Thymus (tissue), 11 donors: ENCODE results near the gene LAMTOR2. TPM values are rescaled to one million over a fixed set of nuclear protein-coding genes. Genes with fewer than 3 reads are reported as not detected.

Experiments used
- DNase-seq, 9 donors: peaks; one replicate each; pipeline ENCODE4 v3.0.0-alpha.2; 2013; ENCODE audit warnings: low spot score in 9 of 9, low read depth in 6 of 9, missing footprints in 1 of 9
- H3K27ac ChIP-seq, 2 donors: one replicate each; pipeline ENCODE4 v1.5.1; 2013; ENCODE audit warnings: control low read depth in 1 of 2, low read depth in 1 of 2, low read length in 1 of 2, mild to moderate bottlenecking in 1 of 2, moderate library complexity in 1 of 2
- H3K27me3 ChIP-seq, 2 donors: one replicate each; pipeline ENCODE4 v1.5.1; 2013; ENCODE audit warnings: low read length in 1 of 2; ENCODE audit not compliant: control insufficient read depth in 2 of 2, insufficient read depth in 1 of 2
- H3K36me3 ChIP-seq, 2 donors: one replicate each; pipeline ENCODE4 v1.5.1; 2013; ENCODE audit warnings: low read length in 1 of 2, mild to moderate bottlenecking in 1 of 2, moderate library complexity in 1 of 2; ENCODE audit not compliant: control insufficient read depth in 2 of 2, insufficient read depth in 2 of 2
- H3K4me1 ChIP-seq, 2 donors: one replicate each; pipeline ENCODE4 v1.5.1; 2013; ENCODE audit warnings: low read length in 2 of 2; ENCODE audit not compliant: control insufficient read depth in 2 of 2, insufficient read depth in 2 of 2
- H3K4me3 ChIP-seq, 2 donors: one replicate each; pipeline ENCODE4 v1.5.1; 2013; ENCODE audit warnings: low read length in 2 of 2, control low read depth in 1 of 2, mild to moderate bottlenecking in 1 of 2
- H3K9me3 ChIP-seq, 2 donors: one replicate each; pipeline ENCODE4 v1.5.1; 2013; ENCODE audit warnings: low read length in 1 of 2, mild to moderate bottlenecking in 1 of 2; ENCODE audit not compliant: control insufficient read depth in 2 of 2, insufficient read depth in 1 of 2
- WGBS: extraction: QIAGEN DNeasy Blood & Tissue Kit; methylation state at CpG from one replicate; pipeline ENCODE4 v1.1.7; 2013; 5-methylcytosine and 5-hydroxymethylcytosine counted together
- polyA plus RNA-seq: library from polyadenylated mRNA; stranded (reverse); fragments of 200-250 nt; gene quantifications from one replicate; pipeline ENCODE4 v1.2.3, GENCODE V29; 2013
- total RNA-seq: library from RNA; stranded (reverse); fragments of 120-200 nt; gene quantifications from one replicate; pipeline ENCODE4 v1.2.4, GENCODE V29; 2013
- donor health status: healthy.

Gene LAMTOR2
- total and polyA plus RNA-seq, 2 donors: 75.9 to 82.2 TPM

- 95% methylated on average over 1 of the region's 1 CpG for WGBS
Measured at GRCh38 chr1:156056326-156056849, 1.8 kb downstream of the LAMTOR2 start.

GRCh38 chr1:156060937-156061636 is 6.5 kb downstream of the LAMTOR2 start, which contains the start of gene RAB25:
TSS of gene RAB25 (plus strand) at chr1:156061160. CDS start at chr1:156061401, 241 bp downstream.
- Histone ChIP-seq H3K27me3 (no peaks in the 10 kb centered on the region), H3K36me3 (peaks cover 7 to 13% of the 10 kb centered on the region in 2 donors), H3K9me3 (no peaks in the 10 kb centered on the region), H3K4me1 (peaks cover 0 to 23% of the 10 kb centered on the region in 2 donors), H3K4me3 (no peak within 1 kb of the TSS), H3K27ac (peak within 1 kb of the TSS in 1 of 2 donors; percentile 8)
- peak in 1 of 9 donors; percentile 28 for DNase-seq
- WGBS: 79% methylated on average over 11 of the region's 11 CpGs

More at GRCh38 chr1:156056326-156056849, 1.8 kb downstream of the LAMTOR2 start:
- Histone ChIP-seq H3K4me3 (no peak overlapping the region), H3K27me3 (no peaks in the 10 kb centered on the region), H3K9me3 (no peaks in the 10 kb centered on the region), H3K36me3 (peaks cover 7 to 13% of the 10 kb centered on the region in 2 donors), H3K4me1 (peaks cover 10 to 29% of the 10 kb centered on the region in 2 donors), H3K27ac (no peak overlapping the region)
- no peak for DNase-seq

GRCh38 chr1:156062189-156062588 is 7.6 kb downstream of the LAMTOR2 start:
- Histone ChIP-seq H3K9me3 (no peaks in the 10 kb centered on the region), H3K27ac (no peak overlapping the region), H3K27me3 (no peaks in the 10 kb centered on the region), H3K4me1 (peaks cover 0 to 25% of the 10 kb centered on the region in 2 donors), H3K36me3 (peaks cover 4 to 13% of the 10 kb centered on the region in 2 donors), H3K4me3 (no peak overlapping the region)
- 98% methylated on average over 3 of the region's 3 CpGs for WGBS
- DNase-seq: no peak

GRCh38 chr1:156063997-156064285 is 9.4 kb downstream of the LAMTOR2 start:
- Histone ChIP-seq H3K4me1 (peaks cover 0 to 25% of the 10 kb centered on the region in 2 donors), H3K9me3 (no peaks in the 10 kb centered on the region), H3K27ac (no peak overlapping the region), H3K36me3 (no peaks in the 10 kb centered on the region), H3K4me3 (no peak overlapping the region), H3K27me3 (no peaks in the 10 kb centered on the region)
- no peak for DNase-seq
- WGBS: 93% methylated on average over 2 of the region's 2 CpGs

- Histone ChIP-seq H3K36me3 (no peaks in the 10 kb centered on the region), H3K9me3 (no peaks in the 10 kb centered on the region), H3K27ac (no peak overlapping the region), H3K4me3 (no peak overlapping the region), H3K27me3 (no peaks in the 10 kb centered on the region), H3K4me1 (peaks cover 0 to 25% of the 10 kb centered on the region in 2 donors)
- WGBS: 97% methylated on average over 2 of the region's 2 CpGs
- no peak for DNase-seq
Measured at GRCh38 chr1:156064615-156065014, 10.0 kb downstream of the LAMTOR2 start.

GRCh38 chr1:156065212-156065611 is 10.6 kb downstream of the LAMTOR2 start:
- H3K4me1 ChIP-seq: peaks cover 0 to 25% of the 10 kb centered on the region in 2 donors
- WGBS: 97% methylated on average over 3 of the region's 3 CpGs
- H3K27me3 ChIP-seq: no peaks in the 10 kb centered on the region
- no peak for DNase-seq
- H3K36me3 ChIP-seq: no peaks in the 10 kb centered on the region
- H3K4me3 ChIP-seq: no peak overlapping the region
- no peak overlapping the region for H3K27ac ChIP-seq
- H3K9me3 ChIP-seq: no peaks in the 10 kb centered on the region

- WGBS: 81% methylated on average over 16 of the region's 16 CpGs
- Histone ChIP-seq H3K4me3 (no peak overlapping the region), H3K27me3 (no peaks in the 10 kb centered on the region), H3K4me1 (peaks cover 0 to 25% of the 10 kb centered on the region in 2 donors), H3K36me3 (no peaks in the 10 kb centered on the region), H3K9me3 (no peaks in the 10 kb centered on the region), H3K27ac (no peak overlapping the region)
- no peak for DNase-seq
Measured at GRCh38 chr1:156065871-156066270, 11.3 kb downstream of the LAMTOR2 start.

- WGBS: 94% methylated on average over 2 of the region's 2 CpGs
- H3K9me3 ChIP-seq: no peaks in the 10 kb centered on the region
- DNase-seq: no peak
- H3K27ac ChIP-seq: no peak overlapping the region
- no peak overlapping the region for H3K4me3 ChIP-seq
- H3K4me1 ChIP-seq: peaks cover 0 to 15% of the 10 kb centered on the region in 2 donors
- H3K36me3 ChIP-seq: no peaks in the 10 kb centered on the region
- H3K27me3 ChIP-seq: no peaks in the 10 kb centered on the region
Measured at GRCh38 chr1:156067262-156067661, 12.7 kb downstream of the LAMTOR2 start.

- no peak for DNase-seq
- Histone ChIP-seq H3K27ac (no peak overlapping the region), H3K9me3 (no peaks in the 10 kb centered on the region), H3K4me1 (peaks cover 0 to 19% of the 10 kb centered on the region in 2 donors), H3K4me3 (no peak overlapping the region), H3K36me3 (no peaks in the 10 kb centered on the region), H3K27me3 (no peaks in the 10 kb centered on the region)
- WGBS: 97% methylated on average over 3 of the region's 3 CpGs
Measured at GRCh38 chr1:156069490-156070455, 15.2 kb downstream of the LAMTOR2 start.
